Measurements from ENCODE around the gene PARD6G.

- TF ChIP-seq POLR2AphosphoS5 (IDR thresholded peaks at IDR 0.05; ENCODE audit: low read depth), result no peak
- TF ChIP-seq EZH2 (IDR thresholded peaks at IDR 0.05; ENCODE audit: low read depth, unreplicated experiment), result no peak
- TF ChIP-seq CTCF (conservative IDR thresholded peaks at IDR 0.05; ENCODE audit: low read depth in 2 of 2), result no peak
- no peak for TF ChIP-seq EZH2phosphoT487 (IDR thresholded peaks at IDR 0.05; ENCODE audit: unreplicated experiment)
- TF ChIP-seq, protein P1, sequence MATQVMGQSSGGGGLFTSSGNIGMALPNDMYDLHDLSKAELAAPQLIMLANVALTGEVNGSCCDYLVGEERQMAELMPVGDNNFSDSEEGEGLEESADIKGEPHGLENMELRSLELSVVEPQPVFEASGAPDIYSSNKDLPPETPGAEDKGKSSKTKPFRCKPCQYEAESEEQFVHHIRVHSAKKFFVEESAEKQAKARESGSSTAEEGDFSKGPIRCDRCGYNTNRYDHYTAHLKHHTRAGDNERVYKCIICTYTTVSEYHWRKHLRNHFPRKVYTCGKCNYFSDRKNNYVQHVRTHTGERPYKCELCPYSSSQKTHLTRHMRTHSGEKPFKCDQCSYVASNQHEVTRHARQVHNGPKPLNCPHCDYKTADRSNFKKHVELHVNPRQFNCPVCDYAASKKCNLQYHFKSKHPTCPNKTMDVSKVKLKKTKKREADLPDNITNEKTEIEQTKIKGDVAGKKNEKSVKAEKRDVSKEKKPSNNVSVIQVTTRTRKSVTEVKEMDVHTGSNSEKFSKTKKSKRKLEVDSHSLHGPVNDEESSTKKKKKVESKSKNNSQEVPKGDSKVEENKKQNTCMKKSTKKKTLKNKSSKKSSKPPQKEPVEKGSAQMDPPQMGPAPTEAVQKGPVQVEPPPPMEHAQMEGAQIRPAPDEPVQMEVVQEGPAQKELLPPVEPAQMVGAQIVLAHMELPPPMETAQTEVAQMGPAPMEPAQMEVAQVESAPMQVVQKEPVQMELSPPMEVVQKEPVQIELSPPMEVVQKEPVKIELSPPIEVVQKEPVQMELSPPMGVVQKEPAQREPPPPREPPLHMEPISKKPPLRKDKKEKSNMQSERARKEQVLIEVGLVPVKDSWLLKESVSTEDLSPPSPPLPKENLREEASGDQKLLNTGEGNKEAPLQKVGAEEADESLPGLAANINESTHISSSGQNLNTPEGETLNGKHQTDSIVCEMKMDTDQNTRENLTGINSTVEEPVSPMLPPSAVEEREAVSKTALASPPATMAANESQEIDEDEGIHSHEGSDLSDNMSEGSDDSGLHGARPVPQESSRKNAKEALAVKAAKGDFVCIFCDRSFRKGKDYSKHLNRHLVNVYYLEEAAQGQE (IDR thresholded peaks at IDR 0.05; ENCODE audit: unreplicated experiment), result no peak
- no peak for TF ChIP-seq CREB1 (CRISPR knock-in tag; IDR thresholded peaks at IDR 0.05; ENCODE audit: low read depth)
- TF ChIP-seq ZNF114 (CRISPR knock-in tag; IDR thresholded peaks at IDR 0.05), result no peak
- TF ChIP-seq JUNB (IDR thresholded peaks at IDR 0.05; ENCODE audit: unreplicated experiment), result no peak
- no peak for TF ChIP-seq STAT1 (IDR thresholded peaks at IDR 0.05; ENCODE audit: unreplicated experiment)
- TF ChIP-seq ZNF462 (CRISPR knock-in tag; IDR thresholded peaks at IDR 0.05), result no peak
Observed at GRCh38 chr18:80115035-80115434, 132.3 kb downstream of the PARD6G start.
